Measurements from ENCODE around the gene ADCY3.

DNA sequence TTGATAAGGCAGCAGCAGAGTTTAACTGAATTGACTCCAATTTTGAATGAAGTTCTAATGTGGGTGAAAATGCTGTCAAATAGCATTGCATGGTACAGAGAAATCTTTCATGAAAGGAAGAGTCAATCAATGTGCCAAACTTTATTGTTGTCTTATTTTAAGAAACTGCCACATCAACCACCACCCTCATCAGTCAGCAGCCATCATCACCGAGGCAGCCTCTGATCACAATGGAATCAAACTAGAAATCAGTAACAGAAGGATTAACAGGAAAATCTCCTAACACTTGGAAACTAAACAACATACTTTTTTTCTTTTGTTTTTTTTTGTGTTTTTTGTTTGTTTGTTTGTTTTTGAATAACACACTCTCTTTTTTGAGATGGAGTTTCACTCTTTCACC is 41.9 kb upstream of the ADCY3 start:
- TF ChIP-seq RAD21 (IDR thresholded peaks at IDR 0.05; ENCODE audit: low read length) (no peak), FOXM1 (IDR thresholded peaks at IDR 0.05; ENCODE audit: low read depth) (no peak), POLR2AphosphoS5 (IDR thresholded peaks at IDR 0.05; ENCODE audit: low read depth, low read length) (no peak), JUND (IDR thresholded peaks at IDR 0.05) (no peak), RFX5 (IDR thresholded peaks at IDR 0.05; ENCODE audit: low read length) (no peak)
- TF ChIP-seq, protein P1, sequence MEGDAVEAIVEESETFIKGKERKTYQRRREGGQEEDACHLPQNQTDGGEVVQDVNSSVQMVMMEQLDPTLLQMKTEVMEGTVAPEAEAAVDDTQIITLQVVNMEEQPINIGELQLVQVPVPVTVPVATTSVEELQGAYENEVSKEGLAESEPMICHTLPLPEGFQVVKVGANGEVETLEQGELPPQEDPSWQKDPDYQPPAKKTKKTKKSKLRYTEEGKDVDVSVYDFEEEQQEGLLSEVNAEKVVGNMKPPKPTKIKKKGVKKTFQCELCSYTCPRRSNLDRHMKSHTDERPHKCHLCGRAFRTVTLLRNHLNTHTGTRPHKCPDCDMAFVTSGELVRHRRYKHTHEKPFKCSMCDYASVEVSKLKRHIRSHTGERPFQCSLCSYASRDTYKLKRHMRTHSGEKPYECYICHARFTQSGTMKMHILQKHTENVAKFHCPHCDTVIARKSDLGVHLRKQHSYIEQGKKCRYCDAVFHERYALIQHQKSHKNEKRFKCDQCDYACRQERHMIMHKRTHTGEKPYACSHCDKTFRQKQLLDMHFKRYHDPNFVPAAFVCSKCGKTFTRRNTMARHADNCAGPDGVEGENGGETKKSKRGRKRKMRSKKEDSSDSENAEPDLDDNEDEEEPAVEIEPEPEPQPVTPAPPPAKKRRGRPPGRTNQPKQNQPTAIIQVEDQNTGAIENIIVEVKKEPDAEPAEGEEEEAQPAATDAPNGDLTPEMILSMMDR (IDR thresholded peaks at IDR 0.05): no peak
